Measurements from ENCODE around the gene FYB1. TPM values are rescaled to one million over a fixed set of nuclear protein-coding genes. Genes with fewer than 3 reads are reported as not detected.
A peak's percentile ranks its signal among the peaks of the same experiment; 100 is the strongest.

FYB1 gene
- total RNA-seq, 2 experiments from 2014 or later = 82.8 to 83.0 TPM

DNA sequence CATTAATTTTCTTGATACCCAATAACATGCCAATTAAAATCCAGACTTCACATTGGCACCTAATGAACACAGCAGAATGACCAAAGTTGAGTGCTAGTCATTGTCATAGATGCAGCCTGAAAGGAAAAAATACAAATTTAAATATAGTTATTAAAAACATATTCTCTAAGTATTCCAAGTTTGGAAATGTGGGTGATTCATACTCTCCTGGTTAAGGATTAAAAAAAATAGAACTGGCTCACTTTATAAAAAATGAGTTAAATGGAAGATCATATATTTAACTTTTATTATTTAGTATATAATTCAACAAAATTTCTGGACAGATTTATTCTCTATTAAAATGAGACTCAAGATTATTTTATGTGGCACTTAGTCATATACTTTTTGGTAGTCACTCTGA lies 112.0 kb downstream of the FYB1 start:
- Mint-ChIP-seq H3K9me3 (no peaks in the 10 kb centered on the region), H3K4me1 (ENCODE audit: low read depth) (peaks cover 5% of the 10 kb centered on the region), H3K36me3 (ENCODE audit: low read depth) (peaks cover 22% of the 10 kb centered on the region), H3K4me3 (no peak overlapping the region), H3K27ac (no peak overlapping the region), H3K27me3 (no peaks in the 10 kb centered on the region)
- TF ChIP-seq, protein P1, sequence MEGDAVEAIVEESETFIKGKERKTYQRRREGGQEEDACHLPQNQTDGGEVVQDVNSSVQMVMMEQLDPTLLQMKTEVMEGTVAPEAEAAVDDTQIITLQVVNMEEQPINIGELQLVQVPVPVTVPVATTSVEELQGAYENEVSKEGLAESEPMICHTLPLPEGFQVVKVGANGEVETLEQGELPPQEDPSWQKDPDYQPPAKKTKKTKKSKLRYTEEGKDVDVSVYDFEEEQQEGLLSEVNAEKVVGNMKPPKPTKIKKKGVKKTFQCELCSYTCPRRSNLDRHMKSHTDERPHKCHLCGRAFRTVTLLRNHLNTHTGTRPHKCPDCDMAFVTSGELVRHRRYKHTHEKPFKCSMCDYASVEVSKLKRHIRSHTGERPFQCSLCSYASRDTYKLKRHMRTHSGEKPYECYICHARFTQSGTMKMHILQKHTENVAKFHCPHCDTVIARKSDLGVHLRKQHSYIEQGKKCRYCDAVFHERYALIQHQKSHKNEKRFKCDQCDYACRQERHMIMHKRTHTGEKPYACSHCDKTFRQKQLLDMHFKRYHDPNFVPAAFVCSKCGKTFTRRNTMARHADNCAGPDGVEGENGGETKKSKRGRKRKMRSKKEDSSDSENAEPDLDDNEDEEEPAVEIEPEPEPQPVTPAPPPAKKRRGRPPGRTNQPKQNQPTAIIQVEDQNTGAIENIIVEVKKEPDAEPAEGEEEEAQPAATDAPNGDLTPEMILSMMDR (IDR thresholded peaks at IDR 0.05) = no peak
- intact Hi-C loops (cut with micrococcal nuclease) = no loop called here
- no peak for ATAC-seq
- DNase-seq = no peak
- ChIA-PET CTCF (no interaction called here), POLR2A (no interaction called here)

DNA sequence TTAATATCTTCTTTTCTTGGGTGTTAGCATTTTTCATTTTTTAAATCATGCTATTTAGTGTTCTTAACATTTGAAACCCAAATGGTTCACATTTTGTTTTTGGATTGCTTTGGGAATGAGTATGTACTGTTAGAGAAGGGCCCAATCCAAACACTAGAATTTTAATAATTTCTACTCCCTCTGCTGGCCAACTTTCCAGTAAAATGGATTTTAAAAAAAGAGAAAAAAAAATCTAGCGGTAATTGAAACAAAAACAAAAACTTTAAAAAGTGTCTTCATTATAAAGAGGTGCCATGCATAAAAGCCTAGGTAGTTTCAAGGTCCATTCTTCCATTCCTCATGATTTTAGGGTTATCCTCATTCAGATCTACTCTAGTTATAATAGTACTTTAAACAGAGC lies 113.0 kb downstream of the FYB1 start:
- POLR2A ChIA-PET = no interaction called here
- ATAC-seq (no peak), DNase-seq (no peak)
- Mint-ChIP-seq H3K27ac (peak overlapping the region; percentile 9), H3K9me3 (no peaks in the 10 kb centered on the region), H3K4me1 (ENCODE audit: low read depth) (peaks cover 7% of the 10 kb centered on the region), H3K4me3 (no peak overlapping the region), H3K36me3 (ENCODE audit: low read depth) (peaks cover 22% of the 10 kb centered on the region), H3K27me3 (no peaks in the 10 kb centered on the region)
- CTCF ChIA-PET = no interaction called here
- TF ChIP-seq, protein P1 (IDR thresholded peaks at IDR 0.05) = peak; percentile 6
- intact Hi-C loops (cut with micrococcal nuclease) = no loop called here

DNA sequence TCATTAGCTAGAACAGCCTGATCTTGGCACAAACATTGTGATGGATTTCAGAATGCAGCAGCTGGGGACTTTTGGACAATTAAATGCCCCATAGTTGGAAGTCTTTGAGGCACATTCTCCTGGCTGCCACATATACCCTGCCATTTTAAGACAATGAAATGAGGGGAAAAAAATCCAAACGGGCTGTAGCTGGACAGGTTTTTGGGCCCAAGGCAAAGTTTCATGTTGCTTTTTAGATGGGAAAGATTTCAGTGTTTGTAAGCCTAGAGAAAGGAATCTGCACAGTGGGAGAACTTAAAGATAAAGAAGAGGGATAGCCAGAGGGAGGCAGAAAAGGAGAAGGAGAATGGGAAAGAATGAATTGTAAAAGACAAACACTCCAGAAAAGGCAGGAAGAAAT lies 115.1 kb downstream of the FYB1 start:
- ChIA-PET CTCF (interaction anchor here (0.8 to 1.9 kb wide), 3 partner anchors 23 to 114 kb away, joined by 3 to 7 read pairs (median 4); no protein-coding TSS in a partner anchor), POLR2A (interaction anchor here (0.6 kb wide), 1 partner anchor 181 kb away, joined by 3 read pairs; no protein-coding TSS in a partner anchor)
- DNase-seq (no peak), ATAC-seq (no peak)
- Mint-ChIP-seq H3K27me3 (no peaks in the 10 kb centered on the region), H3K36me3 (ENCODE audit: low read depth) (peaks cover 24% of the 10 kb centered on the region), H3K4me1 (ENCODE audit: low read depth) (peaks cover 27% of the 10 kb centered on the region), H3K9me3 (no peaks in the 10 kb centered on the region), H3K4me3 (no peak overlapping the region), H3K27ac (peak overlapping the region; percentile 16)
- TF ChIP-seq, protein P1 (IDR thresholded peaks at IDR 0.05) = no peak
- intact Hi-C loops (cut with micrococcal nuclease) = no loop called here

DNA sequence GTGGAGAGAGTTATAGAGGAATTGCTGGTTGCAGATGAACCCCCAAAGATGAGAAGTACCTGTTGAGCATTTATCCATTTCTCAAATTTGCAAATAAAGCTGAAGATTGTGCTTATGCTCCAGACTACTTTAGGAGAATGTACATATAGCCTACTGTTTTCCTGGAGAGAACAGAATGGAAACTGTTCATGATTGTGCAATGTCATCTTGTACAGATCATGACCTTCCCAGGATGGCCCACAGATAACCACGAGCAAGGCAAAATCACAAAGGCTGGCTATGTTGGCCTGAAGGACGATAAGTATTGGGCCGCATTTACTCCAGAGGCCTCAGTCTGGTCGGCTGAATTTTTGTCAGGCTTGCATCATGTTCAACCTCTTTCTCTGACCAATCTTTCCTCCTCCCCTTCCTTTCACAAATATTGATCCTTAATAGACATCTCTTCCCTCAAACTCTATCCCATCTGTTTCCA lies 116.6 kb downstream of the FYB1 start:
- Mint-ChIP-seq H3K9me3 (no peaks in the 10 kb centered on the region), H3K27me3 (no peaks in the 10 kb centered on the region), H3K36me3 (ENCODE audit: low read depth) (peaks cover 21% of the 10 kb centered on the region), H3K27ac (peak overlapping the region; percentile 71), H3K4me3 (no peak overlapping the region), H3K4me1 (ENCODE audit: low read depth) (peaks cover 27% of the 10 kb centered on the region)
- no peak for DNase-seq
- ATAC-seq = no peak
- intact Hi-C loops (cut with micrococcal nuclease) = no loop called here
- POLR2A ChIA-PET = no interaction called here
- CTCF ChIA-PET = no interaction called here
- TF ChIP-seq, protein P1 (IDR thresholded peaks at IDR 0.05) = no peak

DNA sequence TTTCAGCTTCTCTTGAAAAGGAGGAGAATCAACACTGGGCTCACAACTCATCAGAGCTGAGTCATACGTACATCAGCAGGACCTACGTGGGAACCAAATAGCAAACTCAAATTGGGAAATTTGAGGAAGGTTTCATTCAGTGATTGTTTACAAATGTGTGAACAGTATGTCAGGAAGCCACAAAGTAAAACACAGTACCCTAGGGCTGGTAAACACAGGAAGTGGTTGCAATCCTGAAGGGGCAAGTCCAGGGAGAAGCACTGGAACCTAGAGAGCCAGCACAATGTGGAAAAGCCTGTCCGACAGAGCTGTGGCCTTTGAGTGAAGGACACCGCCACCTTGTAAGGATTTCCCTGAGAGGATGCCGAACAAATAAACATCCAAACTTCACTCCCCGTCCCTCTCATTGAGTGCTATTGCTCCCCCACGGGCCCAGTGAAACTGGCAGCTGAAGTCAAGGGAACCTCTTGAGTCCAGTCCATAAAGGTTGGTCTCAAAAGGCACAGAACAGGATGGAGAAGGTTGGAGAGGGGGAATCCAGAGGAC lies 118.4 kb downstream of the FYB1 start:
- ATAC-seq (no peak), DNase-seq (no peak)
- CTCF ChIA-PET = interaction anchor here (1.5 to 3.0 kb wide), 2 partner anchors 19 to 20 kb away, joined by 5 to 15 read pairs; no protein-coding TSS in a partner anchor
- no peaks in the 10 kb centered on the region for H3K9me3 Mint-ChIP-seq
- no peaks in the 10 kb centered on the region for H3K27me3 Mint-ChIP-seq
- H3K4me3 Mint-ChIP-seq = no peak overlapping the region
- POLR2A ChIA-PET = no interaction called here
- TF ChIP-seq, protein P1 (IDR thresholded peaks at IDR 0.05) = no peak
- intact Hi-C loops (cut with micrococcal nuclease) = no loop called here
- H3K27ac Mint-ChIP-seq = peak overlapping the region; percentile 14
- H3K4me1 Mint-ChIP-seq (ENCODE audit: low read depth) = peaks cover 27% of the 10 kb centered on the region
- H3K36me3 Mint-ChIP-seq (ENCODE audit: low read depth) = peaks cover 19% of the 10 kb centered on the region

Measured in activated CD8-positive, alpha-beta T cell treated with anti-CD3 and anti-CD28 coated beads for 36 hours (primary cell).